ENCODE measurements around the gene TTF1. TPM values are rescaled to one million over a fixed set of nuclear protein-coding genes. Genes with fewer than 3 reads are reported as not detected.

Gene TTF1
- total RNA-seq, 4 donors from 2014 or later = 14.5 to 19.7 (median 16.1) TPM

DNA sequence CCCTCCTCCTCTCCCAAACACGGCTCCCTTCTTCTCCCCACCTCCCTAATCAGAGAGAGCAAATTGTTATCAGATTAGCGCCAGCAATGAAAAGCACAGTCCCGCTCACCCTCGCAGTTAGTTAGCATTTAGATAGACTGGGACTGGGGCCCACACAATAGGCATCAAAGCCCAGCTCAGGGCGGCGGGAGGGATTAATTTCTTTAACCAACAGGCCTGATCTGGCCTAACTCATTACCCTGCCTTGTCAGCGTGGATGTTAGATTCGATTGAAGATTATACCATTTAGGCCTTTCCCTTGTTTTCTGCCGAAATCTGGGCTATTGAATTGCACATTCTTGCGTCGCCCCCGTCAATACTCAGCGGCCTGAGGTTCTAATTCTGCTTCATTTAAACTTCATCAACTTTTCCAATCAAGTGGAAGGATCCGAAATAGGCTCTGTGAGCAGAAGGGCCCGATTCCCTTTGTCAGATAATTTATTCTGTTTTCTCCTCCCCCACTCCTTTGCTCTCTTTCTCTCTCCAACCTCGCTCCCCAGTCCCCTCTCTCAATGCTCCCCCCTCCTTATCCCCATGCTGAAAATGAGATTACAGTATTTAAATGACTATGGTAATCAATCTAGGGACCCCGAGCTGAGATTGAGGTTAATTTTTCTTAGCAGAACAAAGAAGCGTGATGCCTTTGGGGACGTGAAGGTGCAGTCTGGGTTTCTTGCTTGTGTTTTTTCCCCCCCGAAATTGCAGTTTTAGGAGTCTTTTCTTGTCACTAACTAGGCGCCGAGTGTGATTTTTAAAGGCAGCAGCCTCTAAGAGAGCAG, 18.4 kb upstream of the TTF1 start:
- no peaks in the 10 kb centered on the region for H3K9me3 ChIP-seq
- no peaks in the 10 kb centered on the region for H3K4me1 ChIP-seq
- peaks cover 91% of the 10 kb centered on the region for H3K27me3 ChIP-seq
- TF ChIP-seq EP300 (IDR thresholded peaks at IDR 0.05) (no peak), POLR2AphosphoS5 (IDR thresholded peaks at IDR 0.05) (no peak), POLR2A (IDR thresholded peaks at IDR 0.05) (no peak)
- TF ChIP-seq, protein P1, sequence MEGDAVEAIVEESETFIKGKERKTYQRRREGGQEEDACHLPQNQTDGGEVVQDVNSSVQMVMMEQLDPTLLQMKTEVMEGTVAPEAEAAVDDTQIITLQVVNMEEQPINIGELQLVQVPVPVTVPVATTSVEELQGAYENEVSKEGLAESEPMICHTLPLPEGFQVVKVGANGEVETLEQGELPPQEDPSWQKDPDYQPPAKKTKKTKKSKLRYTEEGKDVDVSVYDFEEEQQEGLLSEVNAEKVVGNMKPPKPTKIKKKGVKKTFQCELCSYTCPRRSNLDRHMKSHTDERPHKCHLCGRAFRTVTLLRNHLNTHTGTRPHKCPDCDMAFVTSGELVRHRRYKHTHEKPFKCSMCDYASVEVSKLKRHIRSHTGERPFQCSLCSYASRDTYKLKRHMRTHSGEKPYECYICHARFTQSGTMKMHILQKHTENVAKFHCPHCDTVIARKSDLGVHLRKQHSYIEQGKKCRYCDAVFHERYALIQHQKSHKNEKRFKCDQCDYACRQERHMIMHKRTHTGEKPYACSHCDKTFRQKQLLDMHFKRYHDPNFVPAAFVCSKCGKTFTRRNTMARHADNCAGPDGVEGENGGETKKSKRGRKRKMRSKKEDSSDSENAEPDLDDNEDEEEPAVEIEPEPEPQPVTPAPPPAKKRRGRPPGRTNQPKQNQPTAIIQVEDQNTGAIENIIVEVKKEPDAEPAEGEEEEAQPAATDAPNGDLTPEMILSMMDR (IDR thresholded peaks at IDR 0.05) = no peak
- no peaks in the 10 kb centered on the region for H3K36me3 ChIP-seq
- 38 to 48% methylated on average over 18 to 21 of the region's 22 CpGs for WGBS, 2 donors (ENCODE audit: low coverage in 1 of 2)
- H3K27ac ChIP-seq = no peak overlapping the region
- H3K4me3 ChIP-seq = no peak overlapping the region
- ATAC-seq = no peak

DNA sequence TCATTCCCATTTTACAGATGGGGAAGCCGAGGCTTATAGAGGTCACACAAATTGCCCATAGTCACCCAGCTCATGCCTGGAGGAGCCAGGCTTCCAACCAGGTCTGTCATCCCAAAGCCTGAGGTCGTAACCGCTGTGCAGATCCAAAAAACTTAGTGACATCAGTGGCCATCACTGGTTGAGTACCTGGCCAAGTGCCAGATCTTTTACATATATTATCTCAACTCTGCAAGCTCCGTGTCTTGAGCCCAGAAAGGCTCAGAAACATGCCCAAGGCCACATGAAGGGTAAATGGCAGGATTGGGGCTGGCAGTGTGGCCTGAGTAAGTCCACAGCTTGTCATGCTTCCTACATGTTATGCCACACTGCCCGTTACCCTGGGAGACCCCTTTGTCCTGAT, 16.9 kb upstream of the TTF1 start:
- TF ChIP-seq, protein P1 (IDR thresholded peaks at IDR 0.05) = no peak
- TF ChIP-seq POLR2A (IDR thresholded peaks at IDR 0.05) (no peak), POLR2AphosphoS5 (IDR thresholded peaks at IDR 0.05) (no peak), EP300 (IDR thresholded peaks at IDR 0.05) (no peak)
- 61% methylated on average over 3 of the region's 5 CpGs; no CpG with 5 or more reads in 1 of the 2 donors for WGBS, 2 donors (ENCODE audit: low coverage in 1 of 2)
- Histone ChIP-seq H3K9me3 (no peaks in the 10 kb centered on the region), H3K4me1 (no peaks in the 10 kb centered on the region), H3K36me3 (no peaks in the 10 kb centered on the region), H3K4me3 (no peak overlapping the region), H3K27me3 (peaks cover 93% of the 10 kb centered on the region), H3K27ac (no peak overlapping the region)
- no peak for ATAC-seq

DNA sequence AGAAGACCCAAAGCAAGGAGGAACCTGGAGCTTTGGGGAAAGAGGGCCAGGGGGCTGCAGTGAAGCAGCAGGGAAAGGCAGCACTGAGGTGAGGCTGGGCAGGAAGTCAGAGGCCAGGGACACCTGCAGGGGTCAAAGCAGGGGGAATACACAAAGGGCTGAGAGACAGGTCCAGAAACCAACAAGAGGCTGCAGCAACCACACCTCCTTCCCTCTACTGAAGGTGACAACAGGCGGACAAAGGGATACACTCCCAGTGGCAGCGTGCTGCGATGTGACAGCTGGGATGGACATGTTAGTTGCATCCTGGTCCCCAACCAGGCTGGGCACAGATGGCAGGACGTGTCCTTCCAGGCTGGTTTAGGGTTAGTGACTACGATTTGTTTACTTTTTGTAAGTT, 15.9 kb upstream of the TTF1 start:
- H3K9me3 ChIP-seq = no peaks in the 10 kb centered on the region
- H3K36me3 ChIP-seq = no peaks in the 10 kb centered on the region
- no peak for ATAC-seq
- H3K4me3 ChIP-seq = no peak overlapping the region
- WGBS, 2 donors (ENCODE audit: low coverage in 1 of 2) = 40 to 50% methylated on average over 1 to 5 of the region's 5 CpGs
- no peaks in the 10 kb centered on the region for H3K4me1 ChIP-seq
- peaks cover 93% of the 10 kb centered on the region for H3K27me3 ChIP-seq
- TF ChIP-seq POLR2AphosphoS5 (IDR thresholded peaks at IDR 0.05) = no peak
- TF ChIP-seq, protein P1 (IDR thresholded peaks at IDR 0.05) = no peak
- TF ChIP-seq POLR2A (IDR thresholded peaks at IDR 0.05) = no peak
- no peak for TF ChIP-seq EP300 (IDR thresholded peaks at IDR 0.05)
- no peak overlapping the region for H3K27ac ChIP-seq

DNA sequence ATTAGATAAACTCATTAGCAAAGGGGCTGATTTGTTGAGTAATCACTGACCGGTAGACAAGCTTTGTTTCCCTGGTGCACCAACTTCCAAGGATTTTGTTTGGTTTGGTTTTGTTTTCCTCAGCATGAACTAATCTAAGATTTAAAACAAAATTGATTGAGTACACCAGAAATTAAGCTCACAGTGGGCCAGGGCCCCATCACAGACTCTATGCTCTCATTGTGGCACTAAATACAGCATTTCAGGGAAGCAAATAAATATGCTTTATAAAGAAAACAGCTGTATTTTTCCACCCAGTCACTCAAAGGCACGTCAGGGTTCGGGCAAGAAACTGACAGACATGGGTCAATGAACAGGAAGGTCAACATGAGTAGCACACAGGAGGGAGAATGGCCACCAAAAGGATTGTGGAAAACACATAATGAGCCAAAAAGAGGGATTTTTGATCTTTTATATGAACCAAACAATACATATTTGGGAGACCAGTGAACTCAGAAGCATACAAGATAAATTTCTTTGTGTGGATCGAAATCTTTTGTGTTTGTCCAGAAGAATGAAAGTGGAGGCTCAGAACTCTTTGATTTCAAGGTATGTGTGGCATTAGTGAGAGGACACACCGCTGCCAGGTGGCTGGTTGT, 12.2 kb upstream of the TTF1 start:
- 42 to 69% methylated on average over 4 to 5 of the region's 5 CpGs for WGBS, 2 donors (ENCODE audit: low coverage in 1 of 2)
- no peak for TF ChIP-seq POLR2A (IDR thresholded peaks at IDR 0.05)
- TF ChIP-seq, protein P1 (IDR thresholded peaks at IDR 0.05) = no peak
- no peak for ATAC-seq
- H3K9me3 ChIP-seq = no peaks in the 10 kb centered on the region
- no peaks in the 10 kb centered on the region for H3K36me3 ChIP-seq
- H3K27ac ChIP-seq = no peak overlapping the region
- H3K27me3 ChIP-seq = peaks cover 96% of the 10 kb centered on the region
- H3K4me3 ChIP-seq = no peak overlapping the region
- H3K4me1 ChIP-seq = no peaks in the 10 kb centered on the region

DNA sequence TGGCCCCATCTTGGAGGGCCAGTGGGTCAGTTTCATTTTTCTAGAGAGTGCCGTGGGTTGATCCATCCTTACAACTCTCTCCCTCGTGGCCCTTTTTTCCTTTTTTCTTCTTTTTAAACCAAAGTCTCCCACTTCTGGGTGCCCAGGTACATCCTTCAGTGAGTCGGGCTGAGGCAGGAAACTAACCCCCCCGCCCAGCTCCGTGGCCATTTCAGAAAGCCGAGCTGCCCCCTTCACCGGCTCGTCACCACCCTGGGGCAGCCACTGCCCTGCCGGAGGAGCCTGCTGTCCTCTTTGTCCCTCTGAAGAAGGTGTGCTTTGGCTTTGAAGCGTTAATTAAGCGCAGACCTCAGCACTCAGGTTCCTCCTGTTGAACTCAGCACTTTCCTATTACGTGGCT, 8.5 kb upstream of the TTF1 start:
- H3K4me3 ChIP-seq = no peak overlapping the region
- H3K4me1 ChIP-seq = peaks cover 0 to 14% (median 6%) of the 10 kb centered on the region in 3 donors
- no peaks in the 10 kb centered on the region for H3K9me3 ChIP-seq
- no peak overlapping the region for H3K27ac ChIP-seq
- peaks cover 100% of the 10 kb centered on the region for H3K27me3 ChIP-seq
- no peak for TF ChIP-seq POLR2AphosphoS5 (IDR thresholded peaks at IDR 0.05)
- no peak for TF ChIP-seq POLR2A (IDR thresholded peaks at IDR 0.05)
- no peaks in the 10 kb centered on the region for H3K36me3 ChIP-seq
- ATAC-seq = no peak
- 31 to 42% methylated on average over 4 to 7 of the region's 12 CpGs for WGBS, 2 donors (ENCODE audit: low coverage in 1 of 2)

Data from gastroesophageal sphincter (tissue), 4 donors.